Activated naive CD8-positive, alpha-beta T cell treated with anti-CD3 and anti-CD28 coated beads, Interleukin-2, amount 50 U/mL, for 16 hours (primary cell): Measurements from ENCODE around the gene ANKRD62.
"Not testable (repeated sequence)": the region's sequence is repeated elsewhere in the genome, so short reads cannot be mapped to it uniquely, and the experiment has no call there.

Experiments used
- DNase-seq: peaks from one replicate; pipeline ENCODE4 v3.0.0-alpha.2; 2020; ENCODE audit warnings: low read depth, low spot score

The ANKRD62 gene

GRCh38 chr18:12092398-12093229 lies 1.0 kb upstream of the ANKRD62 start:
- DNase-seq, result no peak

DNA sequence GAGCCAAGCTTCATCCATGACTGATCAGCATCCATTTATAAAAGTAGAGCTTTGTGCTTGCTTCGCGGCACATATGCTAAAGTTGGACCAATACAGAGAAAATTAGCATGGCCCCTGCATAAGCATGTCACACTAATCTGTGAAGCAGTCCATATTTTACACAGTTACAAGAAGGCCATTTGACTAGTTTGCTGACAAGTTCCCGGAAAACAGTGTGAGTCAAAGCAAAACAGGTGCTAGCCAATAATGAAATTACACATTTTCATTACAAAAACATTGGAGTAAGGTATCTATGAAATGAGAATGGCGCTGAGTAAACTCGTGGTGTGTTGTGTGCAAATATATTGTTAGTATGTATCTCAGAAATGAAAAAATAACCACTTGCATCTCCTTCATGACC lies 4.7 kb downstream of the ANKRD62 start:
- no peak for DNase-seq

GRCh38 chr18:12099160-12099559 lies 5.5 kb downstream of the ANKRD62 start:
- DNase-seq, result no peak

GRCh38 chr18:12101266-12101665 lies 7.6 kb downstream of the ANKRD62 start:
- DNase-seq, result no peak

GRCh38 chr18:12102136-12102842 lies 8.6 kb downstream of the ANKRD62 start:
- no peak for DNase-seq

- no peak for DNase-seq
Observed at GRCh38 chr18:12106471-12106870, 12.8 kb downstream of the ANKRD62 start.

DNA sequence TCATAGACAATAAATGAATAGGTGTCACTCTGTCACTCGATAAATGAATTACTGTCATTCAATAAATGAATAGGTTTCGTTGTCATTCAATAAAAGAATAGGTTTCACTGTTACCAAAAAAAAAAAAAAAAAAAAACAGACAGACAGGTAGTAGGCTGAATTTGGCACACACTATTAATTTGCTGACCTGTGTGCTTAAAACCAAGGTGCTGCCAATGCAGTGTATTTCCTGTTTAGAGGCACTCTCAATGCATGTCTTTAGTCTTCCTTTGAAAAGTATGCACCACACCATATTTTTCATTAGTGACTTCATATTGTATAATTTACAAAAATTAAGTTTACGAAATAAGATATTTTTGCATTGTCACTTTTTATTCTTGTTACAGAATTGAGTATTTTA lies 16.2 kb downstream of the ANKRD62 start:
- no peak for DNase-seq

- DNase-seq, result no peak
Observed at GRCh38 chr18:12113999-12114646, 20.5 kb downstream of the ANKRD62 start.

DNA sequence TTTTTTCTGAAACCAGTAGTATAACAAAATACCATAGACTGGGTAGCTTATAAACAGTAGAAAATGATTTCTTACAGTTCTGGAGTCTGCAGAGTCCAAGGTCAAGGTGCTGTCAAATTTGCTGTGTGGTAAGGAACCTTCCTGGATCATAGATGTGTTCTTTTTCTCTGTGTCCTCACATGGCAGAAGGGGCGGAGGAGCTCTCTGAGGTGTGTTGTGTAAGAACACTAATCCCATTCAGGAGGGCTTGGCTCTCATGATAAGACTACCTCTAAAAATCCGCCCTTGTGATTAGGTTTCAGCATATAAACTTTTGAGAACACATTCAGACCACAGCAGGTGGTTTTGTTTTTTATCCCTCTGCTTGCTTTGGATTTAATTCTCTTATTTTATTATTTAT lies 25.7 kb downstream of the ANKRD62 start:
- DNase-seq, result no peak

DNA sequence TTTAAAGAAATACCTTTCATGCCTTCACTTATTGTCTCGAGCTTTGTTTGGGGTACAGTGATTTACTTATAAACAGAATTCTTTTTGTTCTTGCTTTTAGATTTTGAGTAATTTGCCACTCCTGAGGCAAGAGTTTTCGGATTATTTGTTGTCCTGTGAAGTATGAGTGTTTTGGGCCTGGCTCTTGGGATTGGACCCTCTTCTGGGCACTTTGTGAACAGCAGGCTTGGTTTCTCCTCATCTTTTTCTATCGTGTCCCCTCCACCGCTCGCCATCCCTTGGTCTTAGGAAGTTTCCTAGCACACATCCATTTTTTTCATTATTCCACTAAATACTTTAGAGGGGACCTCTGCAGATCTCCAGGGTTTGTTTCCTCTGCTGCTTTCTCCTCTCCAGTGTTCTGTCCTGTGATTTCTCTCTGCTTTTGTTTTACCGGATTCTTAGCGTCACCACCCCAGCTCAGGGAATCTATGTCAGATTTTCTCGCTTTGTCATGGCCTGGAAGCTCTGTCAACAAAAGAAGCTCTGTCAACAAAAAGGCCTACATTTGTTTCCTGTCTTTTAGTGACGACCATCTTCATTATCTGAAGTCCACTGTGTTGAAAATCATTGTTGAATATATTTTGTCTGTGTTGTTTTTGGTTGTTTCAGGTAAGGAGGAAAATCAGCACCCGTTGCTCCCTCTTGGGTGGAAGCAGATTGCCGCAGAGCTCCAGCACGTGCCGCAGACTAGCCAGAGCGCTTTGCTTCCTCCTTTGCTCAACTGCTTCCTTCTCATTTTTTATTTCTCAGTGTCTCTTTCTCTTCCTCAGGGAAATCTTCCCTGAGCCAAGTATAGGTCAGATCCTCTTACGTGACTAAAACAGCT lies 27.8 kb downstream of the ANKRD62 start:
- no peak for DNase-seq

GRCh38 chr18:12122043-12122389 lies 28.4 kb downstream of the ANKRD62 start:
- DNase-seq, result not testable (repeated sequence)

- not testable (repeated sequence) for DNase-seq
Observed at GRCh38 chr18:12127647-12128046, 34.0 kb downstream of the ANKRD62 start.

DNA sequence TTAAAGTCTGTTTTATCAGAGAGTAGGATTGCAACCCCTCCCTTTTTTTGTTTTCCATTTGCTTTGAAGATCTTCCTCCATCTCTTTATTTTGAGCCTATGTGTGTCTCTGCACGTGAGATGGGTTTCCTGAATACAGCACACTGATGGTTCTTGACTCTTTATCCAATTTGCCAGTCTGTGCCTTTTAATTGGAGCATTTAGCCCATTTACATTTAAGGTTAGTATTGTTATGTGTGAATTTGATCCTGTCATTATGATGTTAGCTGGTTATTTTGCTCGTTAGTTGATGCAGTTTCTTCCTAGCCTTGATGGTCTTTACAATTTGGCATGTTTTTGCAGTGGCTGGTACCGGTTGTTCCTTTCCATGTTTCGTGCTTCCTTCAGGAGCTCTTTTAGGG lies 45.2 kb downstream of the ANKRD62 start:
- not testable (repeated sequence) for DNase-seq

DNA sequence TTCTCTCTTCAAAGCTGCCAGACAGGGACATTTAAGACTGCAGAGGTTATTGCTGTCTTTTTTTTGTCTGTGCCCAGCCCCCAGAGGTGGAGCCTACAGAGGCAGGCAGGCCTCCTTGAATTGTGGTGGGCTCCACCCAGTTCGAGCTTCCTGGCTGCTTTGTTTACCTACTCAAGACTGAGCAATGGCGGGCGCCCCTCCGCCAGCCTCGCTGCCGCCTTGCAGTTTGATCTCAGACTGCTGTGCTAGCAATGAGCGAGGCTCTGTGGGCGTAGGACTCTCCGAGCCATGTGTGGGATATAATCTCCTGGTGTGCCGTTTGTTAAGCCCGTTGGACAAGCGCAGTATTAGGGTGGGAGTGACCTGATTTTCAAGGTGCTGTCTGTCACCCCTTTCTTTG lies 47.2 kb downstream of the ANKRD62 start:
- DNase-seq, result not testable (repeated sequence)

GRCh38 chr18:12141778-12142177 lies 48.1 kb downstream of the ANKRD62 start:
- not testable (repeated sequence) for DNase-seq

- not testable (repeated sequence) for DNase-seq
Observed at GRCh38 chr18:12149431-12149830, 55.8 kb downstream of the ANKRD62 start.

DNA sequence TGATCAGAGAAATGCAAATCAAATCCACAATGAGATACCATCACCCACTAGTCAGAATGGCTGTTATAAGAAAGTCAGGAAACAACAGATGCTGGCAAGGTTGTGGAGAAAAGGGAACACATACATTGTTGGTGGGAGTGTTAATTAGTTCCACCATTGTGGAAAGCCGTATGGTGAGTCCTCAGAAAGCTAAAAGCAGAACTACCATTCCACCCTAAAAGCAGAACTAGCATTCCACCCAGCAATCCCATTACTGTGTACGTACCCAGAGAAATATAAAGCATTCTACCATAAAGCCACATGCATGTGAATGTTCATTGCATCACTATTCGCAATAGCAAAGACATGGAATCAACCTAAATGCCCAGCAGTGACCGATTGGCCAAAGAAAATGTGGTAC lies 60.7 kb downstream of the ANKRD62 start:
- DNase-seq, result no peak

DNA sequence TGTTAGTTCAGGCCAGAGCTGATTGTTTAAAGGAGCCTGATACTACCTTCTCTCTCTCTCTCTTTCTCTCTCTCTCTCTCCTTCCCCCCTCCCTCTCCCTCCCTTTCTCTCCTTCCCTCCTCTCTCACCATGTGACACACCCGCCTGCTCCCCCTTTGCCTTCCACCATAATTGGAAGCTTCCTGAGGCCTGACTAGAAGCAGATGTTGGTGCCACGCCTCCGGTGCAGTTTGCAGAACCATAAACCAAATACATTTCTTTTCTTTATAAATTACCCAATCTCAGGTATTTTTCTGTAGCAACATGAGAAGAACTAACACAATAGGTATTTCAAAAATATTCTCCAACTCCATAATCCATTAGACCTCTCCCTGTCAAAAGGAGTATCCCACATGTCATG lies 62.4 kb downstream of the ANKRD62 start:
- no peak for DNase-seq

GRCh38 chr18:12159446-12159845 lies 65.8 kb downstream of the ANKRD62 start:
- no peak for DNase-seq

DNA sequence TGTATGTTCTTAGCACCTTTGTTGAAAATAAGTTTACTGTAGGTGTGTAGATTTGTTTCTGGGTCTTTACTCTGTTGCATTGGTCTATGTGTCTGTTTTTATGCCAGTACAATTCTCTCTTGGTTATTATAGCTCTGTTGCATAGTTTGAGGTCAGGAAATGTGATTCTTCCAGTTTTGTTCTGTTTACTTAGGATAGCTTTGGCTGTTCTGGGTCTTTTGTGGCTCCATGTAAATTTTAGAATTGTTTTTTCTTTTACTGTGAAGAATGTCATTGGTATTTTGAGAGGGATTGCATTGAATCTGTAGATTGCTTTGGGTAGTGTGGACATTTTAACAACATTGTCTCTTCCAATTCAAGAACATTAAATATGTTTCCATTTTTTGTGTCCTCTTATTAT lies 69.1 kb downstream of the ANKRD62 start:
- no peak for DNase-seq

GRCh38 chr18:12165038-12165768 lies 71.6 kb downstream of the ANKRD62 start:
- DNase-seq, result no peak
